CD4-positive, alpha-beta T cell treated with Interferon gamma for 1 hour (primary cell): Measurements from ENCODE around the gene DDX3X.
A peak's percentile ranks its signal among the peaks of the same experiment; 100 is the strongest.
"Not testable (repeated sequence)": the region's sequence is repeated elsewhere in the genome, so short reads cannot be mapped to it uniquely, and the experiment has no call there.

Experiments
- DNase-seq: peaks from one replicate; pipeline ENCODE4 v3.0.0-alpha.2; 2020

DDX3X gene

DNA sequence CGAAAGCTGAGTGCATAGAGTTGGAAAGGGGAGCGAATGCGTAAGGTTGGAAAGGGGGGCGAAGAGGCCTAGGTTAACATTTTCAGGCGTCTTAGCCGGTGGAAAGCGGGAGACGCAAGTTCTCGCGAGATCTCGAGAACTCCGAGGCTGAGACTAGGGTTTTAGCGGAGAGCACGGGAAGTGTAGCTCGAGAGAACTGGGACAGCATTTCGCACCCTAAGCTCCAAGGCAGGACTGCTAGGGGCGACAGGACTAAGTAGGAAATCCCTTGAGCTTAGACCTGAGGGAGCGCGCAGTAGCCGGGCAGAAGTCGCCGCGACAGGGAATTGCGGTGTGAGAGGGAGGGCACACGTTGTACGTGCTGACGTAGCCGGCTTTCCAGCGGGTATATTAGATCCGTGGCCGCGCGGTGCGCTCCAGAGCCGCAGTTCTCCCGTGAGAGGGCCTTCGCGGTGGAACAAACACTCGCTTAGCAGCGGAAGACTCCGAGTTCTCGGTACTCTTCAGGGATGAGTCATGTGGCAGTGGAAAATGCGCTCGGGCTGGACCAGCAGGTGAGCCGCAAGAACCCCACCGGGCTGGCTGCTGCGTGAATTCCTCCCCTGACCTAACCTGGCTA is at the start of gene DDX3X:
Gene DDX3X (plus strand): TSS at position 419 of the 619 bp plus-strand sequence. CDS start 91 bp downstream, at position 510.
- DNase-seq: peak; percentile 92

DNA sequence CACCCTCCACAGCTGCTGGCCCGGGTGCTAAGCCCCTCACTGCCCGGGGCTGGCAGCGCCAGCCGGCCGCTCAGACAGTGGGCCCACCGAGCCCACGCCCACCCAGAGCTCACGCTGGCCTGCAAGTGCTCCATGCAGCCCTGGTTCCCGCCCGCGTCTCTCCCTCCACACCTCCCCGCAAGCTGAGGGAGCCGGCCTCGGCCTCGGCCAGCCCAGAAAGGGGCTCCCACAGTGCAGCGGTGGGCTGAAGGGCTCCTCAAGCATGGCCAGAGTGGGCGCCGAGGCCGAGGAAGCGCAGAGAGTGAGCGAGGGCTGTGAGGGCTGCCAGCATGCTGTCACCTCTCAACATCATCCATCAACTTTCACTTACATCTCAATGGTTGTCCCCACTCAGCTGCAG is 48.0 kb upstream of the DDX3X start:
- DNase-seq: not testable (repeated sequence)

DNA sequence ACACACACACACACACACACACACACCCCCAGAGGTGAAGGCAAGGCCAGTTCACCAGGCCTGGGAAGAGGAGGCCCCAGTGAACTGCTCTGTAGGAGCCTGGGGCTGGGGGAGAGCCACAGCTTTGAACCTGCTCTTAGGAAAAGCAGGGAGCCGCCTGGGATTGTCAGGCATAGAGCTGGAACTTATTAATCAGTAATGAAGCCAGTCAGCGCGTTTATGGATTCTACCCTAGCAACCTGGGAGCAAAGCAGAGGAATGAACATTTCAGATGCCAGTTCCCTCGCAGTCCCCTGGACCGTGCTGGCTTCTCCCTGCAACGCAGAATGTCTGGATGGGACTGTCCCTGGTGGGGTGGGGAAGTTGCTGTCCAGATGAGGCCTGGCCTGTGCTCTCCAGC is 45.3 kb upstream of the DDX3X start:
- no peak for DNase-seq

DNA sequence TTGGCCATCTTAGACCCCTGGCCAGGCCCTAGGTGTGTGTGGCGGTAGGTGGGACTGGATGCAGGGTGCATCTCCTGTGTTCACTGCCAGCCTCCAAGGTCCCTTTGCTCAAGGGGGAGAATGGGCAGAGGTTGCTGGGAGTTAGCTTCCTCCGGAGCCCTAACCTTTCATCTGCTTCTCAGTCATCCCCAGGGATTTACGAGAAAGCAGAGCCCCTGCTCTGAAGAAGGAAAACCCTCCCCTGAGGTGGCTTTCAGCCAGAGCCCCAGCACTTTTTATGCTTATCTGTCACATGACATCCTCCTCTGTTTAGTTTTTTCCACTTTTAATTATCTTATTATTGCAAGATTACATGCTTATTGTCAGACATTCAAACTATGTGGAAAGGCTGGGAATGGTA is 44.9 kb upstream of the DDX3X start:
- DNase-seq: no peak

DNA sequence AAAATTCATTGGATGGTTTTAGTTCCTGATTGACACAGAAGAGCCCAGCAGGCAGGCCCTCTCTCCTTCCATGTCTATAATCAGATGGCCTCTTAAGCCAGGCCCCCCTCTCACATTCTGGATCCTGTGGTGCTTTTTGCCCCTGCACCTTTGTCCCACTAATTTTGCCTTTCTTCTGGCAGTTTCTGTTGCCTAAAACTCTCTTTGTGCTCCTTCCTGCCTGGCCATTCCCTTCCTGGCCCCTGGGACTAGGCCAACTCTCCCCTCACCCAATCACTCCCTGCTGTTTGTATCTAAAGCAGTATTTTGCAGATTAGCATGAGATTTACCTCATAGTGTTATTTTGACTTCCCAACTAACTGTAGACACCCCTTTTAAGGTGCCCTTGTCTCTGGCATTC is 42.7 kb upstream of the DDX3X start:
- DNase-seq: no peak

DNA sequence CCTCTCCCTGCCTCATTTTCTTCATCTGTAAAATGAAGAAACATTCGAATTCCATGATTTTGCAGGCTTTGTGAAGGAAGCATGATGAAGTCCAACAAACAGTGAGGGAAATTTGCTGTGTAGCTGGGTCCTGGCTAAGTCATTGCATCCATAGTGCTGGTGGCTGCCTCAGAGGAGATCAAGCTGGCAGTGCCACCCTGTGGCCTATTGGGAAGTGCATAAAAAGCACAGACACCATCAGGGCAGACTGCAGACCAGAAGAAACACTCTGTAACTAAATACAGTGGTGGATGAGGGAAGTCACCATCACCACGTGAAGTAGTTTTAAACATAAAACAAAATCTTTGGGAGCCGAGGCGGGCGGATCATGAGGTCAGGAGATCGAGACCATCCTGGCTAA is 40.7 kb upstream of the DDX3X start:
- peak; percentile 17 for DNase-seq

DNA sequence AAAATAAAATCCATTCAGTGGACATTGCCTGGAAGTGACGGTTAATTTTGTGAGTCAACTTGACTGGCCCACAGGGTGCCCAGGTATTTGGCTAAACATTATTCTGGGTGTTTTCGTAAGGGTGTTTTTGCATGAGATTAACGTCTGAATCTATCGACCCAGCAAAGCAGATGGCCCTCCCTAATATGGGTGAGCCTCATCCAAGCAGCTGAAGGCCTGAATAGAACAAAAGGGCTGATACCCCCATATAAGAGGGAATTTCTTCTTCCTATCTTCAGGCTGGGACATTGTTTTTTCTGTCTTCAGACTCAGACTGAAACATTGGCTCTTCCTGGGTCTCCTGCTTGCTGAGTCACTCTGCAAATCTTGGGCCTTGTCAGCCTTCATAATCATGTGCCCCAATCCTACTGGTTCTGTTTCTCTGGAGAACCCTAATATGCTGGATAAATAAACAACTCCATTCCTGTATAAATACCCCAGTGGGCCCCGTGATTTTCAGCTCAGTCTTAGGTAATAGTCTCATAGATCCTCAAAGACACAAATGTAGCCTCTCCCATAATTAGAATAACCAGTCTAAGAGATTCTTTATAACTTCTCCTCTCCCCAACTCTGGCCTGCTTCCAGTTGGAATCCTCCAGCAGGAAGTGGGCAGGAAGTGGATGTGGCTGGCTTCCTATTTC is 33.1 kb upstream of the DDX3X start:
- no peak for DNase-seq

DNA sequence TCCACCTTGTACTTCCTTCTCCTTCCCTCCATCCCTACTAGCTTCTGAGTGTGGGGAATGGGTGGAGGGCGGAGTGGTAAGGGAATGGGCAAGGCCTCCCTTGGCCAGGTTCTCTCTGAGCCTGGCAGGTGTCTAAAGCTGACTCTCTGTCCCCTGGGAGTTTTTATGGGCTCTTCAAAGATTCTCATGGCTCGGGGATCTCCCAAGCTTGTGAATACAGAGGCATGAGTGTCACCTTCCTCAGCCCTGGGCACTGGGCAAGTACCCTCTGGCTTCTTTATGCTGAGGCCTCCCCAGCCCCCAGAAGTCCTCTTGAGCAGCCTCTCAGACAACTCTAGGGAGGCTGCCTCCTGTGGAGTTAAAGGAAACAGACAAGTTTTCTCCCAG is 32.5 kb upstream of the DDX3X start:
- no peak for DNase-seq

DNA sequence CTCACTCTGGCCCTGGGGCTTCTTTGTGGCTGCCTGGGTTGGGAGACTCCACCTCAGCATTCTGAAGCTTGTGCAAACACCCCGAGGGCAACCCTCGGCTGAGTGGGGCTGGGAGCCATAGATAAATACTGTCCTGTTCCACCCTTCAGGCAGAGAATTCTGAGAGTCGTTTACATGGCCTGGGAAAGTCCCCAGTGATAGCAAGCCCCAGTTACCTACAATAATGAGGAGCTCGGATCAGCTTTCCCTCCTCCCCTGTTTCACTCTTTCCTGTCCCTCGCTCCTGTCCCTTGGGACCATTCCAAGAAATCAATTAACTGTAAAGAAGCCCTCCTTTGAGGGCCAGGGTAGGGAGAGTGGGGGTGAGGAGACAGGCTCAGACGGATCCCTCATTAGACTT is 31.6 kb upstream of the DDX3X start:
- DNase-seq: no peak

DNA sequence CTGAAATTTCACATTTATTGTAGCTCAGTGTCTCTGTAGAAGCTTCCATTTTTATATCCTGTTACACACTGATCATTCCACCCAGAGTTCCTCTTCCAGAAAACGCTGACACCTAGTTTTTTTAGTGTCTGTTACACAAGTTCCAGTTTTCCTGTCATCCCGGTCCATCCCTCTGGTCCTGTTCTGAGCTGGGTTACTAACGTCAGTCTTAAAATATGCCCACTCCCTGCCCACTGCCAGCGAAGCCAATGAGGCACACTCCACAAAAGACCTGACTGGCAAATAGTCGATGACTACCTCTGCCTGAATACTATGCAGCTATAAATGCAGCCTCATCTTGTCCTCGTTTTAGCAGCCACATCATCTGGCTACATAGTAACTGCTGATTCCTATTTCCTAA is 30.9 kb upstream of the DDX3X start:
- DNase-seq: no peak

DNA sequence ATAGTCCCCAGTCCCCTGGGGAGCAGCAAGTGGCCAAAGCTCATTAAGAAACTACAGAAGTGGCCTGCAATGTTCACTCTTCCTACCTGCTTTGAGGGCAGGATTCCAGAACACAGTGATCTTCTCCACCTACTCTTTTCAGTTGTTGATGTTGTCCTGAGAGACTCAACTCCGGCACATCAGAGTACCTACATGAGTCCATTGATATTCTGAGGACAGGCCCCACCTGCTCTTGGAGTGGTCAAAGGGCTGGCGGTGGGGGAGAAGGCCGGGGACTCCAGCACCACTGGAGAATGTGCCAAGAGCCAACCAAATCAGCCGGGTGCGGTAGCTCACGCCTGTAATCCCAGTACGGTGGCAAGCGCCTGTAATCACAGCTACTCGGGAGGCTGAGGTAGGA is 29.8 kb upstream of the DDX3X start:
- no peak for DNase-seq

DNA sequence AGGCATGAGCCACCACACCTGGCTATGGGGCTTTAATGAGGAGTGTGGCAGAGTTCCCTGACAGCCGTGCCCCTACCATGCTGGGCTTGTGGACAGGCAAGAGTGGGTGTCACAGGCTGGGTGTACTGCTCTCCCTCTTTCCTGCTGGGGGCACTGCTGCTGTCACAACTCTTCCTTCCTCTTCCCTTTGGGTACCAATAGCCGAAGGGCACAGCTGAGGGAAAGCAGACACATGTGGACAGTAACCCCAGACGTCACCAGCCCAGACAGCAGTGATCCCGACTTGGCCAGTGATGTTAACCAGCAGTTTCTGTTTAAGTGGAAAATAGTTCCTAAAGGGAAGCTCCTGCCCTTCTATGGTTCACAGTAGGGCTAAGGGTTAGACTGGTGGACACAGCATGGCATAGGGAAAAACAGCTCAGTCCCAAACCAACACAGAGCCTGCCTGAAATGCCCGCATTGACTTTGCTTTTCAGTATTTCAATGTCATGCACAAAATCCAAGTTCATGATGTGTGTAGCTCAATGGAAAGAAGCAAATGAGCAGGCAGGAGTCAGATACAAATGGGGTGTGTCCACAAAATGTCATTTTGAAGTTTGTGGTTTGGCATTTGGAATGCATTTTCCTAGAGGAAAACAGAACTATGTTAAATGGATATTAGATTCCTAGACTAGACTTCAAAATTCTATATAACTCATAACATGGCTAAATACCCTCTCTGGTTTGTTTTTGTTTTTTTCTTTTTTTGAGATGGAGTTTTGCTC is 24.9 kb upstream of the DDX3X start:
- peak; percentile 29 for DNase-seq

DNA sequence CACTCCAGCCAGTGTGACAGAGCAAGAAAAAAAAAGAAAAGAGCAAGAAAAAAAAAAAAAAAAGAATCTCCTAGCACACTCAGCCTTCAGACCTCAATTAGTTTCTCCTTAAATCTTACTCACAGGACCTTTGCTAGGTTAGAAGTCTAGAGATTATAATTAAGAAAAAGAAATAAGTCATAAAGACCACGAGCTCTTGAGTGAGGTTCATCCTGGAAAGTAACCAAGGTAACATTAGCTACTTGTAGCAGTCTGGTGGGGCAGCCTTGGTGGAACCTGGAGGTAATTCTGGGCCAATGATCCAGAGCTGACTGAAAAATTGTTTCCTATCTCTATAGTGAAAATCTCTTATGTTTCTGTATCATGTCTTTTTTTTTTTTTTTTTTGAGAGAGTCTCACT is 21.2 kb upstream of the DDX3X start:
- no peak for DNase-seq

DNA sequence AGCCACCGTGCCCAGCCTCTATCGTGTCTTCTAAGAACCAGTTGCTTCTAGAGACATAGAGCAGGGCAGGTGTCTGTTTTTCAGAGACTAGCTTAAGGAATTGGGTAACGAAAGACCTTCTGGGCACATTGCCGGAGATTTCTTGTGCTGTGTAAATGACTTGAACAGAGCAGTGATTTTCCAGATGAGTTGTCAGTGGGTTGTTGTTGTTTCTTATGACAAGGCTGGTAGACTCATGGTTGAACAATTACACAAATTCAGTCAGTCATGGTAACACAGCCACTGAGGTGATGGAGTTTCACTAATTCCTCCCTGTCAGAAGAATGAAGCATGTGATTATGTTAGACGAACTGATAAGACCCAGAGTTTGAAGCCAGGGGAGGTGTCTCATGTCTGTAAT is 20.5 kb upstream of the DDX3X start:
- DNase-seq: no peak

DNA sequence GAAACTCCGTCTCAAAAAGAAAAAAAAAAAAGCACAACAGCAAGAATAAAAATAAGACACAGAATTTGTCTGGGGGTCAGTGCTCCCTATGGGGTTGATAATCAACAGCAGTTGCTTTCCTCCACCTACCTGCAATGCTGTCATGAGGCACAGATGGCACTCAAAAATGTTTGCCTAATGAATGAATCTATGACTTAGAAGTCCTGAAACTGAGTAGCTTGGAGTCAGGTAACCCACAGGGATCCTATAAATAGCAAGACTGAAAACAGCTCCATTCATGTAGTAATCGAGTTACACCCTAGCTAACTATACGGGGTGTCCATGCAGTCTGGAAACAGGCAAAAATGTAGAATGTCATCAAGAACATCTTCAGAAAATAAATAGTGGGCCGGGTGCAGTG is 19.8 kb upstream of the DDX3X start:
- DNase-seq: no peak

DNA sequence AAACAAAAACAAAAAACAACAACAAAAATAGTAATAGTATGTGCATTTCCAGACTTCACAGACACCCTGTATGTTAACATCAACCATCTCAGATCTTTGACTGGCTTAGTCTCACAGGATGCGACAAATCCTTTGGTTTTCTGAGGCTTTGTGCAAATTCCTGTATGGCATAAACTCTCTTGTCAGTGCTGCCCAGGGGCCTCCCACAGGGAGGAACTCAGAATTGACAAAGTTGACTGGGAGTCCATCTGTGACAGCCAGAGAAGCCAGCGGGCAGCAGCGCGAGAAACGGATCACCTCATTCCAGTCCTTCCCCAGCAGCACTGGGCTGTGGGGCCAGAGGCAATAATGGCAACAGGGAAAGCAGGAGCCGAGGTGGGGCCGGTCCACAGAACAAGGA is 19.1 kb upstream of the DDX3X start:
- no peak for DNase-seq

DNA sequence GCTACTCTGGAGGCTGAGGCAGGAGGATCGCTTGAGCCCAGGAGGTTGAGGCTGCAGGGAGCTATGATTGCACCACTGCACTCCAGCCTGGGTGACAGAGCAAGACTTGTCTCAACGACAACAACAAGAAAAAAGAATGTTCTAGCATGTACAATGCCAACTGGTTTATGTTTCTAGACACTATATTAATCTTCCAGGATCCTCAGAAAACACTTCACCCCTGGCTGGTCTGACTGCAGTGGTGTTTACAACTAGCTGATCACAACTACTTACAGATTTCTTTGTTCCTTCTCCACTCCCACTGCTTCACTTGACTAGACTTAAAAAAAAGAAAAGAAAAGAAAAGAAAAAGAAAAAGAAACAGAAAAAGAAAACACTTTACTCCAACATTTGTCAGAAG is 17.7 kb upstream of the DDX3X start:
- not testable (repeated sequence) for DNase-seq

DNA sequence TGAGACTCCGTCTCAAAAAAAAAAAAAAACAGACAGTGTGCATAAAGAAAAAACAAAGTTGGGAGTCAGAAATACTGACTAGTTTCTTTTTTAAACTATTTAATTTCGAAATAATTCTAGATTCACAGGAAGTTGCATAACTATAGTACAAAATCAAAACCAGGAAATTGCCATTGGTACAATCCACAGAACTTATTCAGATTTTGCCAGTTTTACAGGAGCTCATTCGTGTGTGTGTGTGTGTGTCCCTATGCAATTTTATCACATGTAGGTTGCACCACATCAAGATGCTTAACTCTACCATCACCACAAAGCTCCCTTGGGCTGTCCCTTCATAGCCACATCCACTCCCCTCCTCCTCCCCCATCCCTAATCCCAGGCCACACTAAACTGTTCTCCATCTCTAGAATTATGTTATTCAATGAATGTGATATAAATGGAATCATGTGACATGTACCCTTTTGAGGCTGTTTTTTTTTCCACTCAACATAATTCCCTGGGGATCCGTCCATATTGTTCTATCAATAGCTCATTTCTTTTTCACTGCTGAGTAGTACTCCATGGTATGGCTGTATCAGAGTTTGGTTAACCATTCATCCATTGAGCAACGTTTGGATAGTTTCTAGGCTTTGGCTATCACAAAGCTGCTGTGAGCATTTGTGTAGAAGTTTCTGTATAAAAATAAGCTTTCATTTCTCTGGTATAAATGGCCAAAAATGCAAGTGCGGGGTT is 16.3 kb upstream of the DDX3X start:
- DNase-seq: no peak

DNA sequence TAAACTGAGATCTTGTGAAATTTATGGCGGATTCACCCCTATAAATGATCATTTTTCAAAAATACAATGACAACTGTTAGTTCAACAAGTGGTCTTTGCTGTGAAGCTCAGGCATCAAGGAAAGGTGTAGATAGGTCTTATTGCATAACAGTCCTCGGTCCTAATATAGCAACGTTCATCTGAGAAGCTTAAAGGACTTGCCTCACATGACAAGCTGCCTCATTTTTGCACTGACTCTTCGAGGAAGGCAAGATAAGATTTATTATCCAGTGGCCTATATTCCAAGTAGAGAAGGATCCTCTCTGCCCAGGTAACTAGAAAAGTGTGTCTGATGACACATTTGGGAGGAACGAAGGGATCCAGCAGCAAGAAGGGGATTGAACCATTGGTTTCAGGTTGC is 13.6 kb upstream of the DDX3X start:
- DNase-seq: no peak

DNA sequence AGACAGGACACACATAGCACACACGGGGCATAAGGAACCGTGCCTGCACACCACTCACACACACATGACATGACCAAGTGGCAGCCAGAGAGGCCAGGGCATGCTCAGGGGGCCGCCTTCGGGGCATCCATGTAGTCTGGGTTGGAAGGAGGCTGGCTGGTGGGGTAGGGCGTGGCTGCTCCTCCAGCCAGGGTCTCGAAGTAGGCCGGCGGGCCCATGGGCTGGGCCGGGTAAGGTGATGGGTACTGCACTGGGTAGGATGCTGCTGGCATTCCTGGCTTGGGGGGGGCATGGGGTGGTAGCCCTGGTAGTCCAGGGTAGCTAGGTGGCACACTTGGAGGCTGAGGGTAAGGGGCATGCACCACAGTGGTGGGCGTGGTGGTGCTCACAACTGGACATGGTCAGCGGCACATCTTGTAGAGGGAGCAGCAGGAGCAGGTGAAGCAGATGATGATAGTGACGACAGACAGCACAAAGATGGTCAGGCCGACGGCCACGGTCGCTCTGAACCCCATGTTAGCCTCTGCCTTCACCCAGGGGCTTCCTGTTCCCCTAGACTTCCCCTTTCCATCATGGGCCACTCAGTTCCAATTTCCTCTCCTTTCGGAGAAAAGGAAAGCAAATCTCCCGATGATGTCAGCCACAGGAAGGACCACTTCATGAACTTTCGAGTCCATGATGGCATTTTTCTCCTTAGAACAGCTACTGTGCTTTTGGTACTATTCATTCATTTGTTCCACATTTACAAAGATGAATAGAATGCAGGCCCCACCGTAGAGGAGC is 10.9 kb upstream of the DDX3X start:
- no peak for DNase-seq

DNA sequence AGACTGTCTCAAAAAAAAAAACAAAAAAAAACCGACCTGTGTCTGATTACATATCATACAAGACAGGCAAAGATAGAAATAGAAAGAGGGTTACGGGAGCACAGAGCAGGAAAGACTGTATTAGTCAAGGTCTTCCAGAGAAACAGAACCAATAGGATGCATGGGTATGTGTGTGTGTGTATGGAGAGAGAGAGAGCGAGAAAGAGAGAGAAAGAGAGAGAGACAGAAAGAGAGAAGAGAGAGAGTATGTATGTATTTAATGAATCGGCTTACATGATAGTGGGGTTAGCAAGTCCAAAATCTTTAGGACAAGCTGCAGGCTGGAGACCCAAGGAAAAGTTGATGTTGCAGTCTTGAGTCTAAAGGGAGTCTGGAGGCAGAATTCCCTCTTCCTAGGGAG is 7.5 kb upstream of the DDX3X start:
- DNase-seq: no peak

DNA sequence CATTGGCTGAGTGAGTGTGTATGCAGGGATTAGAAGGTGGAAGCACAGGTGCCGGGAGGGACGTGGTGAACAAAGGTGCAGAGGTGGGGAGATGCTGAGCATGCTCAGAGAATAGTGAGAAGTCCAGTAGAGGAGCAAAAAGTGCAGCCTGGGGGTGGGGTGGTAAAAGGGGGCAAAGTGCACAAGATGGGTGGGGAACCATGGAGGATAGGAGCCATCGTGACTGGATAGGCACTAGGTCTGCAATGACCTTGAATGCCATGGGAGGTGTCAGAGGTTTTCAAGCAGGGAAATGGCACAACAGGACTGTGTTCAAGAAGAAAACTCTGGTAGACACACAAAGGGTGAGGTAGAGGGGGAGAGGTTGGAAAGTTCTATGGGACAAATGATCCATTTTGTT is 6.6 kb upstream of the DDX3X start:
- DNase-seq: no peak

DNA sequence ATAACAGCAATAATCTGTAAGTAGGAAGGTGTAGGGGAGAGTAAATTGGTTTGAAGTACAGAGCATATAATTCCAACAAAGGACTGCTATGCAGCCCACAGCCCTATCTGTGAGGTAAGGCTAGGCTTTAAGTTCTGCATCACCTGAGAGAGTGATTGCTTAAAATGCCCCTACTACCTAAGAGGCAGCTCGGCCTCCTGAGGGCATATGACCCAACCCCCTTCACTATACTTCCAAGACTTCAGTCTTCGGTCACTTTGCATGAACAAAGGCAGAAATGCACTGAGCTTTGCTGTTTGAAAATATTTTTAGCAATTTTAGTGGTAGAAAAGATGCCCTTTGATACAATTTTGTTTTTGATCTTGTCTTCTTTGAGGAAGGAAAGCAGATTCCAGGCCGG is 4.9 kb upstream of the DDX3X start:
- DNase-seq: no peak
